K562 (cell line): ENCODE results near the gene RNF26. TPM values are rescaled to one million over a fixed set of nuclear protein-coding genes. Genes with fewer than 3 reads are reported as not detected.

Experiments
- ELF2 ChIP-seq: fragments of 250-450 bp; sonication (Bioruptor Pico); IDR thresholded peaks from 2 replicates; pipeline ENCODE4 v1.5.0; 2021; ENCODE audit warnings: mild to moderate bottlenecking
- ESRRB ChIP-seq: fragments of 250-450 bp; sonication (Bioruptor Pico); IDR thresholded peaks from 2 replicates; pipeline ENCODE4 v1.5.0; 2020; ENCODE audit warnings: mild to moderate bottlenecking, moderate library complexity, borderline replicate concordance
- SUPT5H ChIP-seq: fragments of 450-650 bp; IDR thresholded peaks from 2 replicates; pipeline ENCODE4 v1.6.1; 2016
- polyA plus RNA-seq, 8 experiments: library from polyadenylated mRNA; depleted of rRNA in 4 of 8; stranded (reverse) in 5 of 8; unstranded in 3 of 8; fragments of >200 nt; fragmentation: Nextera tagmentation in 2 of 8; fragmentation: Illumina TruSeq in 1 of 8; extraction: Ambion mirVana in 2 of 8; extraction: Trizol in 1 of 8; gene quantifications; 2 replicates each; pipeline versions ENCODE4 v1.2.1 to v1.2.3, GENCODE V29; 2011 to 2014; ENCODE audit warnings: inconsistent platforms in 1 of 8, missing spikeins in 1 of 8
- total RNA-seq, 7 experiments: library from RNA; depleted of rRNA in 6 of 7; stranded (reverse); fragments of >200 nt in 6 of 7; fragmentation: Illumina TruSeq in 2 of 7; extraction: Trizol in 2 of 7; gene quantifications; 2 replicates each; pipeline versions ENCODE4 v1.2.1 to v1.2.3, GENCODE V29; 2011 to 2021; ENCODE audit warnings: low replicate concordance in 1 of 7
- TF ChIP-seq, protein P1 (sequence below), 2 experiments: fragments of 450-650 bp in 1 of 2; sonication (generic) in 1 of 2; formaldehyde crosslinking in 1 of 2; IDR thresholded peaks; 2 replicates each; pipeline versions ENCODE4 v1.7.1 to v1.9.0; 2016 to 2022; ENCODE audit warnings: inconsistent platforms in 1 of 2, mild to moderate bottlenecking in 1 of 2, missing genetic modification reagents in 1 of 2
- TF ChIP-seq, protein P2 (sequence below): fragments of 450-650 bp; IDR thresholded peaks from 2 replicates; pipeline ENCODE4 v1.6.1; 2014; ENCODE audit warnings: low read depth, mild to moderate bottlenecking, moderate library complexity, borderline replicate concordance

RNF26 gene
- total and polyA plus RNA-seq, 9 of the 15 experiments (the other 6 are each of a cell fraction or from before 2014, with no cell fraction given) = 5.3 to 53.6 (median 12.7) TPM

DNA sequence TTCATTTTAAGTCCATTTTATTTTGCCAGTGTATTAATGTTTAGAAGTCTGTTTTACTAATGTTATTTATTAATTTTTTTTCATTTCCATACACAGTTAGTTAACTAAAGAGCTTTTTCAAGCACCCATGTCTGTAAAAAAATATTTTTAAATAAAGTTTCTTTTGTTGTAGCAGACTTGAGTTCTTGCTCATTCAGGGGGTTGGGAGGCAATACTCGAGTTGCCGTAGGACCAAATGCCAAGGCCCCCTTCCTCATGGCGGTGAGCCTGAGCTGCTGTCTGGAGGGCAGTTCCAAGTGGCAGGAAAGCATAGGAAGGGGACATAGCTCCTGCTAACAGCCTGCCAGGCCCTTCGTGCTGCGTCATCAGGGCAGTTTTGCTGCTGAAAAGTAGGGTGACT lies 26.4 kb upstream of the RNF26 start (continued):
- TF ChIP-seq, protein P1, sequence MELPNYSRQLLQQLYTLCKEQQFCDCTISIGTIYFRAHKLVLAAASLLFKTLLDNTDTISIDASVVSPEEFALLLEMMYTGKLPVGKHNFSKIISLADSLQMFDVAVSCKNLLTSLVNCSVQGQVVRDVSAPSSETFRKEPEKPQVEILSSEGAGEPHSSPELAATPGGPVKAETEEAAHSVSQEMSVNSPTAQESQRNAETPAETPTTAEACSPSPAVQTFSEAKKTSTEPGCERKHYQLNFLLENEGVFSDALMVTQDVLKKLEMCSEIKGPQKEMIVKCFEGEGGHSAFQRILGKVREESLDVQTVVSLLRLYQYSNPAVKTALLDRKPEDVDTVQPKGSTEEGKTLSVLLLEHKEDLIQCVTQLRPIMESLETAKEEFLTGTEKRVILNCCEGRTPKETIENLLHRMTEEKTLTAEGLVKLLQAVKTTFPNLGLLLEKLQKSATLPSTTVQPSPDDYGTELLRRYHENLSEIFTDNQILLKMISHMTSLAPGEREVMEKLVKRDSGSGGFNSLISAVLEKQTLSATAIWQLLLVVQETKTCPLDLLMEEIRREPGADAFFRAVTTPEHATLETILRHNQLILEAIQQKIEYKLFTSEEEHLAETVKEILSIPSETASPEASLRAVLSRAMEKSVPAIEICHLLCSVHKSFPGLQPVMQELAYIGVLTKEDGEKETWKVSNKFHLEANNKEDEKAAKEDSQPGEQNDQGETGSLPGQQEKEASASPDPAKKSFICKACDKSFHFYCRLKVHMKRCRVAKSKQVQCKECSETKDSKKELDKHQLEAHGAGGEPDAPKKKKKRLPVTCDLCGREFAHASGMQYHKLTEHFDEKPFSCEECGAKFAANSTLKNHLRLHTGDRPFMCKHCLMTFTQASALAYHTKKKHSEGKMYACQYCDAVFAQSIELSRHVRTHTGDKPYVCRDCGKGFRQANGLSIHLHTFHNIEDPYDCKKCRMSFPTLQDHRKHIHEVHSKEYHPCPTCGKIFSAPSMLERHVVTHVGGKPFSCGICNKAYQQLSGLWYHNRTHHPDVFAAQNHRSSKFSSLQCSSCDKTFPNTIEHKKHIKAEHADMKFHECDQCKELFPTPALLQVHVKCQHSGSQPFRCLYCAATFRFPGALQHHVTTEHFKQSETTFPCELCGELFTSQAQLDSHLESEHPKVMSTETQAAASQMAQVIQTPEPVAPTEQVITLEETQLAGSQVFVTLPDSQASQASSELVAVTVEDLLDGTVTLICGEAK (IDR thresholded peaks at IDR 0.05) = peak; percentile 82
- TF ChIP-seq, protein P1 (CRISPR knock-in tag; IDR thresholded peaks at IDR 0.05) = peak; percentile 54; the same call in 1 of the 2 replicates
- TF ChIP-seq SUPT5H (peak; percentile 49; the same call in 1 of the 2 replicates), ESRRB (no peak), ELF2 (CRISPR knock-in tag) (no peak)
- TF ChIP-seq, protein P2, sequence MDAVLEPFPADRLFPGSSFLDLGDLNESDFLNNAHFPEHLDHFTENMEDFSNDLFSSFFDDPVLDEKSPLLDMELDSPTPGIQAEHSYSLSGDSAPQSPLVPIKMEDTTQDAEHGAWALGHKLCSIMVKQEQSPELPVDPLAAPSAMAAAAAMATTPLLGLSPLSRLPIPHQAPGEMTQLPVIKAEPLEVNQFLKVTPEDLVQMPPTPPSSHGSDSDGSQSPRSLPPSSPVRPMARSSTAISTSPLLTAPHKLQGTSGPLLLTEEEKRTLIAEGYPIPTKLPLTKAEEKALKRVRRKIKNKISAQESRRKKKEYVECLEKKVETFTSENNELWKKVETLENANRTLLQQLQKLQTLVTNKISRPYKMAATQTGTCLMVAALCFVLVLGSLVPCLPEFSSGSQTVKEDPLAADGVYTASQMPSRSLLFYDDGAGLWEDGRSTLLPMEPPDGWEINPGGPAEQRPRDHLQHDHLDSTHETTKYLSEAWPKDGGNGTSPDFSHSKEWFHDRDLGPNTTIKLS = no peak
